Measurements from ENCODE around the gene HAO1.

HAO1 gene

DNA sequence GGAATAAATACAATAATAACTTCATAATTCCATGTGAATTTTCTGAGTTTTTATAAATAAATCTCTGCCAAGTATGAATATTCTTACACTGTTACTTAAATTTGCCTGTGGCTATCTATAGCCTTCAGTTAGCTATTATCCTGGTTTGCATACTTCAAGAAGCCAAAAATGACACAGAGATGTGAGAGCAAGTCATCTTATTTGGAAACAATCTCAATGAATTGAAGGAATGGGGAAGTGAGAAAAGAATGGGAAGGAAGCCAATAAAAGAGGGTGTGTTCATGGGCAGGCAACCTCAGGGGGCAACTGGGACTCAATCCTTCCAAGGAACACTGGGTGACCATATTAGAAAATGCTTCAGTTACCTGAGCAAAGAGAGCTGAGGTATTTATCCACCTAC lies 9.9 kb downstream of the HAO1 start:
- no peak overlapping the region for H3K4me3 ChIP-seq (ENCODE audit: low read depth, low read length)
- TF ChIP-seq, protein P1, sequence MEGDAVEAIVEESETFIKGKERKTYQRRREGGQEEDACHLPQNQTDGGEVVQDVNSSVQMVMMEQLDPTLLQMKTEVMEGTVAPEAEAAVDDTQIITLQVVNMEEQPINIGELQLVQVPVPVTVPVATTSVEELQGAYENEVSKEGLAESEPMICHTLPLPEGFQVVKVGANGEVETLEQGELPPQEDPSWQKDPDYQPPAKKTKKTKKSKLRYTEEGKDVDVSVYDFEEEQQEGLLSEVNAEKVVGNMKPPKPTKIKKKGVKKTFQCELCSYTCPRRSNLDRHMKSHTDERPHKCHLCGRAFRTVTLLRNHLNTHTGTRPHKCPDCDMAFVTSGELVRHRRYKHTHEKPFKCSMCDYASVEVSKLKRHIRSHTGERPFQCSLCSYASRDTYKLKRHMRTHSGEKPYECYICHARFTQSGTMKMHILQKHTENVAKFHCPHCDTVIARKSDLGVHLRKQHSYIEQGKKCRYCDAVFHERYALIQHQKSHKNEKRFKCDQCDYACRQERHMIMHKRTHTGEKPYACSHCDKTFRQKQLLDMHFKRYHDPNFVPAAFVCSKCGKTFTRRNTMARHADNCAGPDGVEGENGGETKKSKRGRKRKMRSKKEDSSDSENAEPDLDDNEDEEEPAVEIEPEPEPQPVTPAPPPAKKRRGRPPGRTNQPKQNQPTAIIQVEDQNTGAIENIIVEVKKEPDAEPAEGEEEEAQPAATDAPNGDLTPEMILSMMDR (IDR thresholded peaks at IDR 0.05; ENCODE audit: low read depth, low read length): no peak

GRCh38 chr20:7926767-7927166 lies 13.5 kb downstream of the HAO1 start:
- no peak overlapping the region for H3K4me3 ChIP-seq (ENCODE audit: low read depth, low read length)
- TF ChIP-seq, protein P1 (IDR thresholded peaks at IDR 0.05; ENCODE audit: low read depth, low read length): peak; percentile 53

DNA sequence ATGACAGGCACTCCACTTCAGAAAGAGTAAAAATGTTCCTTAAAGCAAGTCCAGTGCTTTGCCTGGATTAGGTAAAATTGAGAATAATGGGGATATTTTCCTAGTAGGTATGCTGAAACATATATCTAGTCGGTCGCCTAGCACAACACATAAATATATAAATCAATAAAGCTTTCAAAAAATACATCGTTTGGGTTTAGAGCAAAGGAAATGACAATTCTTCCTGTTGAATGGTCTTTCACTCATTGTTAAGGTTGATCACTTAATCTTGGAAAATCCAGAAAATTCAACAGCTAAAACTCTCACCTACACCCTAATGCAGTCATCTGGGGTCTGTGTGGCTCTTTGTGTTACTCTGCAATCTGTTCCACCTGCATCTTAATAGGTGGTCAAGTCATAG lies 13.9 kb downstream of the HAO1 start:
- H3K4me3 ChIP-seq (ENCODE audit: low read depth, low read length): no peak overlapping the region
- TF ChIP-seq, protein P1 (IDR thresholded peaks at IDR 0.05; ENCODE audit: low read depth, low read length): no peak

- TF ChIP-seq, protein P1 (IDR thresholded peaks at IDR 0.05; ENCODE audit: low read depth, low read length): no peak
Measured at GRCh38 chr20:7924692-7925091, 15.6 kb downstream of the HAO1 start.

DNA sequence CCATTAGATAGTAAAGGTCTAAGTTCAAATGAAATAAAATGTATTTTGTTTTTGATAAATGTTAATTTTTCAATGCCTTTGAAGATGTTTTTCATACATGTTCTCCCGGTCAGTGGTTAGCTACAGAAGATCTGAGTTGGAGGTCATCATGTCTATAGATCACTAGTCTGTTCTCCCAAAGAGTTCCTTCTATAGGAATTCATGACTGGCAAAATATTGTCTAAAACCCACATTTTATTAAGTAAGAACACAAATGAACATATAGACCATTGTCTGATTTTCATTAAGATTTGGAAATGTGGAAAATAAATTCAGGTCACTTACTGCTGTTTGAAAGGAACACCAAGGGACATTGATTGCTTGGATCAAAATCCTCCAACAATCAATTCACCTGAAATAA lies 23.6 kb downstream of the HAO1 start:
- TF ChIP-seq, protein P1 (IDR thresholded peaks at IDR 0.05; ENCODE audit: low read depth, low read length): no peak
- no peak overlapping the region for H3K4me3 ChIP-seq (ENCODE audit: low read depth, low read length)

More at GRCh38 chr20:7924692-7925091, 15.6 kb downstream of the HAO1 start:
- no peak overlapping the region for H3K4me3 ChIP-seq (ENCODE audit: low read depth, low read length)

- TF ChIP-seq, protein P1 (IDR thresholded peaks at IDR 0.05; ENCODE audit: low read depth, low read length): no peak
- no peak overlapping the region for H3K4me3 ChIP-seq (ENCODE audit: low read depth, low read length)
Measured at GRCh38 chr20:7912551-7912950, 27.7 kb downstream of the HAO1 start.

- H3K4me3 ChIP-seq (ENCODE audit: low read depth, low read length): no peak overlapping the region
- TF ChIP-seq, protein P1 (IDR thresholded peaks at IDR 0.05; ENCODE audit: low read depth, low read length): no peak
Measured at GRCh38 chr20:7911586-7912330, 28.5 kb downstream of the HAO1 start.
